Transverse colon (tissue), 4 donors: ENCODE measurements around the gene RHOV.

Experiments used
- CTCF ChIP-seq, 5 experiments: fragments of 200-600 bp in 3 of 5; fragments of 450-650 bp in 2 of 5; sonication (generic) in 3 of 5; IDR thresholded peaks; 1 replicate in 2 of 5; 2 replicates in 3 of 5; pipeline ENCODE4 v1.5.1; 2016 to 2017; ENCODE audit warnings: antibody characterized with exemption in 5 of 5, inconsistent platforms in 3 of 5, mild to moderate bottlenecking in 2 of 5, moderate library complexity in 1 of 5
- EP300 ChIP-seq: sonication (generic); formaldehyde crosslinking; IDR thresholded peaks from one replicate; pipeline ENCODE4 v1.6.1; 2017; ENCODE audit warnings: antibody characterized with exemption, low read depth
- POLR2A ChIP-seq: fragments of 450-650 bp; IDR thresholded peaks from one replicate; pipeline ENCODE4 v1.6.1; 2016; ENCODE audit warnings: antibody characterized with exemption, mild to moderate bottlenecking, moderate library complexity
- POLR2AphosphoS5 ChIP-seq, 3 donors: sonication (generic); formaldehyde crosslinking; IDR thresholded peaks; one replicate each; pipeline ENCODE4 v1.6.1; 2016; ENCODE audit warnings: antibody characterized with exemption in 3 of 3

GRCh38 chr15:40891138-40891537 lies 17.1 kb upstream of the RHOV start:
- TF ChIP-seq CTCF (IDR thresholded peaks at IDR 0.05) (no peak), POLR2AphosphoS5 (IDR thresholded peaks at IDR 0.05) (no peak), EP300 (no peak), POLR2A (no peak)
